Panc1 (cell line): ENCODE measurements around the gene BIRC6. TPM values are rescaled to one million over a fixed set of nuclear protein-coding genes. Genes with fewer than 3 reads are reported as not detected.

Source experiments
- ATAC-seq: fragments of 200-7000 bp; cut with Tn5 transposase; 2 replicates; pipeline ENCODE4 v1.9.1; 2020; ENCODE audit warnings: mild to moderate bottlenecking, moderate library complexity
- BruUV-seq: library from RNA; stranded (reverse); fragments of 400-500 nt; replicated peaks from 2 replicates; lab custom pipeline; 2021; lab: Mats Ljungman, UMichigan
- CTCF ChIA-PET: fragments of 300-600 bp; sonication (Branson Sonifier 250); formaldehyde crosslinking; loops from one replicate; lab custom pipeline; 2022; ENCODE audit warnings: antibody characterized with exemption; lab: Charles Lee
- POLR2A ChIA-PET: fragments of 300-600 bp; sonication (Branson Sonifier 250); formaldehyde crosslinking; loops from one replicate; lab custom pipeline; 2022; ENCODE audit warnings: antibody characterized with exemption; lab: Charles Lee
- DNase-seq: peaks from one replicate; pipeline ENCODE4 v3.0.0-alpha.2; 2010; ENCODE audit warnings: low read depth, low spot score
- H3K27ac ChIP-seq: 2 replicates; pipeline ENCODE4 v1.5.1; 2011; ENCODE audit warnings: mild to moderate bottlenecking, low read length, inconsistent platforms
- H3K27me3 ChIP-seq: fragments of 200-500 bp; sonication (Bioruptor generic); 2 replicates; pipeline ENCODE4 v1.6.0; 2014; ENCODE audit warnings: low read length, inconsistent platforms; ENCODE audit not compliant: control insufficient read depth, insufficient read depth
- H3K36me3 ChIP-seq: fragments of 200-500 bp; sonication (Bioruptor generic); 2 replicates; pipeline ENCODE4 v1.5.1; 2014; ENCODE audit warnings: inconsistent platforms, mild to moderate bottlenecking, low read length, moderate library complexity; ENCODE audit not compliant: control insufficient read depth, insufficient read depth
- H3K4me1 ChIP-seq: 2 replicates; pipeline ENCODE4 v1.5.1; 2011; ENCODE audit warnings: inconsistent platforms, mild to moderate bottlenecking, low read length, moderate library complexity; ENCODE audit not compliant: control insufficient read depth, insufficient read depth
- H3K4me3 ChIP-seq, 2 experiments: 2 replicates each; pipeline ENCODE4 v1.5.1; 2011 to 2012; ENCODE audit warnings: low read depth in 2 of 2, low read length in 2 of 2, mild to moderate bottlenecking in 2 of 2, inconsistent platforms in 1 of 2, moderate library complexity in 1 of 2
- H3K9me3 ChIP-seq: fragments of 200-500 bp; sonication (Bioruptor generic); 2 replicates; pipeline ENCODE4 v1.5.1; 2014; ENCODE audit warnings: low read depth, mild to moderate bottlenecking, inconsistent platforms, low read length, moderate library complexity; ENCODE audit not compliant: control insufficient read depth, insufficient read depth
- POLR2AphosphoS5 ChIP-seq: IDR thresholded peaks from 2 replicates; pipeline ENCODE4 v1.6.1; 2012; ENCODE audit warnings: mild to moderate bottlenecking, low read depth, low read length, moderate library complexity
- SIN3A ChIP-seq: IDR thresholded peaks from 2 replicates; pipeline ENCODE4 v1.6.1; 2012; ENCODE audit warnings: low read depth, mild to moderate bottlenecking, low read length, moderate library complexity, borderline replicate concordance; ENCODE audit not compliant: insufficient read depth
- TCF7L2 ChIP-seq: IDR thresholded peaks from 2 replicates; pipeline ENCODE4 v1.6.1; 2011; ENCODE audit warnings: mild to moderate bottlenecking, low read depth, low read length, inconsistent platforms
- in situ Hi-C: cut with HindIII; loops from 2 replicates; pipeline ENCODE4 v1.10.0; 2016; ENCODE audit warnings: low sequenced_read_pairs, low pct_unique_long_range_greater_than_20kb
- intact Hi-C: fragments of 100-400 bp; cut with micrococcal nuclease; formaldehyde crosslinking; loops from one replicate; pipeline ENCODE4 v1.10.0; 2022; ENCODE audit not compliant: unreplicated experiment
- total RNA-seq: library from RNA; stranded (reverse); gene quantifications from one replicate; pipeline ENCODE4 v1.2.1, GENCODE V29; 2021; ENCODE audit not compliant: unreplicated experiment
- TF ChIP-seq, protein P1 (sequence below): fragments of 450-650 bp; IDR thresholded peaks from 2 replicates; pipeline ENCODE4 v1.5.1; 2017; ENCODE audit warnings: mild to moderate bottlenecking
- TF ChIP-seq, protein P2 (sequence below), 2 experiments: IDR thresholded peaks; 2 replicates each; pipeline ENCODE4 v1.6.1; 2011 to 2012; ENCODE audit warnings: low read depth in 2 of 2, control low read depth in 1 of 2, low read length in 1 of 2, mild to moderate bottlenecking in 1 of 2, moderate library complexity in 1 of 2; ENCODE audit not compliant: insufficient read depth in 1 of 2

The BIRC6 gene
- total RNA-seq, 1 experiment from 2014 or later = 73.1 TPM

DNA sequence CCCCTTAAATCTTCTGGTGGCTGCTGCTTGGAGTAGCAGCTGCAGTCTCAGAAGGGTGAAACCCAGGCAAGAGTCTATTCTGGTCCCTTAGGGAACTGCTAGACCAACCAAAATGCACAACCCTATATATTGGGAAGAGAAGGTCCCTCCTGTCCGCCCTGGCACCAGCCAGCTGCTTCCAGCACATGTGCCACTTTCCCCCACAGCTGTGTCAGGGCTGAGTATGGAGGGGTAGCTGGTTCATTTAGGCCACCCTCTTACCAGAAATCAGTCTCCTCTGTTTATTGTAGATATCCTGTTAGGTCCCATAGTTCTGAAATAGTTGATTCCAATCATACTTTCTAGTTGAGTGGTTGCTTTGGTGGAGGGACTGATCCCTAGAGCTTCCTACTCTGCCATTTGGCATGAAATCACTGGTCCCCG is 68.9 kb downstream of the BIRC6 start:
- BruUV-seq = no TSS peak
- in situ Hi-C loops = no loop called here
- H3K27ac ChIP-seq = no peak overlapping the region
- H3K4me1 ChIP-seq = peaks cover 19% of the 10 kb centered on the region
- ChIA-PET POLR2A (no interaction called here), CTCF (no interaction called here)
- DNase-seq (no peak), ATAC-seq (0 out of 2 replicates have a peak, but pooled peaks have one; percentile 21)
- TF ChIP-seq TCF7L2 = no peak
- TF ChIP-seq POLR2AphosphoS5 = no peak
- TF ChIP-seq SIN3A = no peak
- TF ChIP-seq, protein P1, sequence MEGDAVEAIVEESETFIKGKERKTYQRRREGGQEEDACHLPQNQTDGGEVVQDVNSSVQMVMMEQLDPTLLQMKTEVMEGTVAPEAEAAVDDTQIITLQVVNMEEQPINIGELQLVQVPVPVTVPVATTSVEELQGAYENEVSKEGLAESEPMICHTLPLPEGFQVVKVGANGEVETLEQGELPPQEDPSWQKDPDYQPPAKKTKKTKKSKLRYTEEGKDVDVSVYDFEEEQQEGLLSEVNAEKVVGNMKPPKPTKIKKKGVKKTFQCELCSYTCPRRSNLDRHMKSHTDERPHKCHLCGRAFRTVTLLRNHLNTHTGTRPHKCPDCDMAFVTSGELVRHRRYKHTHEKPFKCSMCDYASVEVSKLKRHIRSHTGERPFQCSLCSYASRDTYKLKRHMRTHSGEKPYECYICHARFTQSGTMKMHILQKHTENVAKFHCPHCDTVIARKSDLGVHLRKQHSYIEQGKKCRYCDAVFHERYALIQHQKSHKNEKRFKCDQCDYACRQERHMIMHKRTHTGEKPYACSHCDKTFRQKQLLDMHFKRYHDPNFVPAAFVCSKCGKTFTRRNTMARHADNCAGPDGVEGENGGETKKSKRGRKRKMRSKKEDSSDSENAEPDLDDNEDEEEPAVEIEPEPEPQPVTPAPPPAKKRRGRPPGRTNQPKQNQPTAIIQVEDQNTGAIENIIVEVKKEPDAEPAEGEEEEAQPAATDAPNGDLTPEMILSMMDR = no peak
- TF ChIP-seq, protein P2, sequence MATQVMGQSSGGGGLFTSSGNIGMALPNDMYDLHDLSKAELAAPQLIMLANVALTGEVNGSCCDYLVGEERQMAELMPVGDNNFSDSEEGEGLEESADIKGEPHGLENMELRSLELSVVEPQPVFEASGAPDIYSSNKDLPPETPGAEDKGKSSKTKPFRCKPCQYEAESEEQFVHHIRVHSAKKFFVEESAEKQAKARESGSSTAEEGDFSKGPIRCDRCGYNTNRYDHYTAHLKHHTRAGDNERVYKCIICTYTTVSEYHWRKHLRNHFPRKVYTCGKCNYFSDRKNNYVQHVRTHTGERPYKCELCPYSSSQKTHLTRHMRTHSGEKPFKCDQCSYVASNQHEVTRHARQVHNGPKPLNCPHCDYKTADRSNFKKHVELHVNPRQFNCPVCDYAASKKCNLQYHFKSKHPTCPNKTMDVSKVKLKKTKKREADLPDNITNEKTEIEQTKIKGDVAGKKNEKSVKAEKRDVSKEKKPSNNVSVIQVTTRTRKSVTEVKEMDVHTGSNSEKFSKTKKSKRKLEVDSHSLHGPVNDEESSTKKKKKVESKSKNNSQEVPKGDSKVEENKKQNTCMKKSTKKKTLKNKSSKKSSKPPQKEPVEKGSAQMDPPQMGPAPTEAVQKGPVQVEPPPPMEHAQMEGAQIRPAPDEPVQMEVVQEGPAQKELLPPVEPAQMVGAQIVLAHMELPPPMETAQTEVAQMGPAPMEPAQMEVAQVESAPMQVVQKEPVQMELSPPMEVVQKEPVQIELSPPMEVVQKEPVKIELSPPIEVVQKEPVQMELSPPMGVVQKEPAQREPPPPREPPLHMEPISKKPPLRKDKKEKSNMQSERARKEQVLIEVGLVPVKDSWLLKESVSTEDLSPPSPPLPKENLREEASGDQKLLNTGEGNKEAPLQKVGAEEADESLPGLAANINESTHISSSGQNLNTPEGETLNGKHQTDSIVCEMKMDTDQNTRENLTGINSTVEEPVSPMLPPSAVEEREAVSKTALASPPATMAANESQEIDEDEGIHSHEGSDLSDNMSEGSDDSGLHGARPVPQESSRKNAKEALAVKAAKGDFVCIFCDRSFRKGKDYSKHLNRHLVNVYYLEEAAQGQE (IDR thresholded peaks at IDR 0.05; ENCODE audit: insufficient read depth in 1 of 2, low read depth in 2 of 2, low read length in 1 of 2) = no peak
- intact Hi-C loops = no loop called here
- H3K36me3 ChIP-seq = no peaks in the 10 kb centered on the region
- no peak overlapping the region for H3K4me3 ChIP-seq
- H3K9me3 ChIP-seq = no peaks in the 10 kb centered on the region
- no peaks in the 10 kb centered on the region for H3K27me3 ChIP-seq

DNA sequence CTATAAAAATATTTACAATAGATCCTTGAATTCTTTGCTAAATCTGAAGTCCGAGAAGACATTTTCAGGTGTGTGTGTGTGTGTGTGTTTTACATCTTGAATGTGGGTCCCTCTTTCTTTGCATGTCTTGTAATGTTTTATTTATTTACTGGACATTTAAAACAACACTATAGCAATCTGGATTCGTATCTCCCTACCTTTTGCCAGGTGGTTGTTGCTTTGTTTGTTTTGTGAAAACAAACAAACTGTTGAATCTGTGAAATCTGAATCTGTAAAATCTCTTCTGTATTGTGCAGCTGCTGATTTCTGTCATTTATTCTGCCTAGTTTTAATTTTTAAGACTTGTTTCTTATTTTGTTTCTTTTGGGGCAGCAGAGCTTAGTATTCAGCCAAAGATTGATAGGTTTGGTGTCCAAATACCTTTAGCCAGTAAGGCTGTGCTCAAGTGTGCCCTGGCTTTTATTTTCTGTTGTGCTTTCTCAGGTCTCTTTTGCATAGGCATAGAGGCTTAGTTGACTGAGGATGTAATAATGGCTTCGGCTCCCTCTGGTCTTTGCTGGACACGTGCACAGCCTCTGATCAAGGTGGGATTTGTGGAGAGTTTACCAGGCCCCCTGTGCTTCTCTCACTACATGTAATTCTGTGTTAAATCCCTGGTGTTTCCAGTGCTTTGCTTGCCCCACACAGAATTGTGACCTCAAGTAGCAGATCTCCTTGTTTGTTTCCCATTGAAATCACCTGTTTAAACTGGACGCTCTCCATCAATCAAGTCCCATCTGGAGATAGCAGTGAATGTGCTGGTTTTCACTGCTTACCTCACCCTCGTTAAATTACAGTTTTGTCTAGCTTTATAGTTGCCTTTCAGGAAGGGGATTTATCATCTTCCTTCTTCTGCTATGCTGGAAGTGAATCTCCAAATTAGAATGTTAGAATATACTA is 71.1 kb downstream of the BIRC6 start:
- Histone ChIP-seq H3K27me3 (no peaks in the 10 kb centered on the region), H3K36me3 (no peaks in the 10 kb centered on the region), H3K9me3 (no peaks in the 10 kb centered on the region), H3K27ac (no peak overlapping the region), H3K4me3 (no peak overlapping the region), H3K4me1 (peaks cover 19% of the 10 kb centered on the region)
- CTCF ChIA-PET = no interaction called here
- no peak for DNase-seq
- no TSS peak for BruUV-seq
- intact Hi-C loops = no loop called here
- POLR2A ChIA-PET = interaction anchor here (0.6 kb wide), 2 partner anchors 39 to 1958 kb away, joined by 5 to 13 read pairs; no protein-coding TSS in a partner anchor
- TF ChIP-seq SIN3A (no peak), TCF7L2 (no peak), POLR2AphosphoS5 (no peak)
- TF ChIP-seq, protein P1 = no peak
- TF ChIP-seq, protein P2 (IDR thresholded peaks at IDR 0.05; ENCODE audit: insufficient read depth in 1 of 2, low read depth in 2 of 2, low read length in 1 of 2) = no peak
- peak; percentile 75 for ATAC-seq
- in situ Hi-C loops = no loop called here
